GM12892 (cell line): ENCODE data around the gene PSPN.

ENCODE experiments used
- DNase-seq: peaks from one replicate; pipeline ENCODE4 v3.0.0; 2011; ENCODE audit not compliant: insufficient read length
- FAIRE-seq: peaks from 2 replicates; lab custom pipeline; 2011; peaks lifted over from hg19 to GRCh38; lab: Jason Lieb, UNC
- POLR2A ChIP-seq: IDR thresholded peaks from 2 replicates; pipeline ENCODE4 v1.6.1; 2011; ENCODE audit warnings: low read depth, low read length, control low read depth
- POLR2AphosphoS5 ChIP-seq: IDR thresholded peaks from 2 replicates; pipeline ENCODE4 v1.6.1; 2011; ENCODE audit warnings: low read depth, low read length, control low read depth
- TAF1 ChIP-seq: IDR thresholded peaks from 2 replicates; pipeline ENCODE4 v1.6.1; 2011; ENCODE audit warnings: low read depth, mild to moderate bottlenecking, control low read depth, low read length, borderline replicate concordance

The PSPN gene

DNA sequence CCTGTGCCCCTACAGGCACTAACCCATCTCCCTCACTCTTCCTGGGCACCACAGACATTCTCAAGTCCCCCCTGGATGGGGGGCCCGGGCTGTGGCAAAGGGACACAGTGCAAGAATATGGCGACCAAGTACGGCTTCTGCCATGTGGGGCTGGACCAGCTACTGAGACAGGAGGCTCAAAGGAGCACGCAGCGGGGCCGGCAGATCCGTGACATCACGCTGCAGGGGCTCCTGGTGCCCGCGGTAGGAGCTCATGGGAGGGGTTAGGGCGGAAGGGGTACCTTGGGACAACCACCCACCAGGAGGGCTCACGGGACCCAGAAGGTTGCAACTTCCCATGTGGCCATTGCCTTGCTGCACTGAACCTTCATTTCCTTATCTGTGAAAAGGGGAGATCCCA, 20.6 kb upstream of the PSPN start:
- FAIRE-seq (no peak), DNase-seq (no peak)
- TF ChIP-seq TAF1 (no peak), POLR2A (no peak), POLR2AphosphoS5 (no peak)

DNA sequence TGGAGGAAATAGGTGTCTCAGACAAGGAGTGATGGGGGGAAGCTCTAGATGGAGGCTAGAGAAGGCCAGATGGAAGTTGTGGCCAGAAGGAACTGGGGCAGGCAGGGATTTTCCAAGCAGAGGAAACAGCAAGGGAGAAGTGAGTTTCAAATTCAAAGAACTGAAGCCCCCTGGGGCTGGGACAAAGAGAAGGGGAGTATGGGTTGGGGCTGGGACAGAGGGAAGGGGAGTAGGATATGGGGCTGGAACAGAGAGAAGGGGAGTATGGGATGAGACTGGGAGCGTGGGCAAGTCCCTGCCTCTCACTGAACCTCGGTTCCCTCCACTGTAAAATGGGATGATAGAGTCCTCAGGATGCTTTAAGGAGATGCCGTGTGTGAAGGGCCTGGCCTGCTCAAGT, 19.1 kb upstream of the PSPN start:
- DNase-seq (no peak), FAIRE-seq (no peak)
- no peak for TF ChIP-seq POLR2AphosphoS5
- TF ChIP-seq POLR2A, result no peak
- TF ChIP-seq TAF1, result no peak

DNA sequence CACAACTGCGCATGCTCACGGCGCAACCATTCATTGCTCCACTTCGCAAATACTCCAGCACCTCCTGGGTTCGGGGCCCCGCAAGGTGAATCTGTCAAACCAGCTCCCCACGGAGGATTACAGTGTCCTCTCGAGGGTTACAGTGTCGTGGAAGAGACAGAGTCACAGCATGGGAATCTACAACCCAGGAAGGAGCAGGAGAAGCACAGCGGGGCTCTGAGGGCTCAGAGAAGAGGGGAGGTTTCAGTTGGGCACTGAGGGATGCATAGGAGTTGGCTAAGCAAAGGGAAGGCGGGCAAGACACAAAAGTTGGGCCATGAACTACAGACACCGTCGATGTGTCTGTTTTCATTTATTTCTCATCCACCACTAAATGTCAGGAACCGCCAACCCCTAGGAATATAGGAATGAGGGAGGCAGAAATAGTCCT, 18.3 kb upstream of the PSPN start:
- DNase-seq (no peak), FAIRE-seq (no peak)
- TF ChIP-seq POLR2A (no peak), POLR2AphosphoS5 (no peak), TAF1 (peak; percentile 37; the same call in 1 of the 2 replicates)

DNA sequence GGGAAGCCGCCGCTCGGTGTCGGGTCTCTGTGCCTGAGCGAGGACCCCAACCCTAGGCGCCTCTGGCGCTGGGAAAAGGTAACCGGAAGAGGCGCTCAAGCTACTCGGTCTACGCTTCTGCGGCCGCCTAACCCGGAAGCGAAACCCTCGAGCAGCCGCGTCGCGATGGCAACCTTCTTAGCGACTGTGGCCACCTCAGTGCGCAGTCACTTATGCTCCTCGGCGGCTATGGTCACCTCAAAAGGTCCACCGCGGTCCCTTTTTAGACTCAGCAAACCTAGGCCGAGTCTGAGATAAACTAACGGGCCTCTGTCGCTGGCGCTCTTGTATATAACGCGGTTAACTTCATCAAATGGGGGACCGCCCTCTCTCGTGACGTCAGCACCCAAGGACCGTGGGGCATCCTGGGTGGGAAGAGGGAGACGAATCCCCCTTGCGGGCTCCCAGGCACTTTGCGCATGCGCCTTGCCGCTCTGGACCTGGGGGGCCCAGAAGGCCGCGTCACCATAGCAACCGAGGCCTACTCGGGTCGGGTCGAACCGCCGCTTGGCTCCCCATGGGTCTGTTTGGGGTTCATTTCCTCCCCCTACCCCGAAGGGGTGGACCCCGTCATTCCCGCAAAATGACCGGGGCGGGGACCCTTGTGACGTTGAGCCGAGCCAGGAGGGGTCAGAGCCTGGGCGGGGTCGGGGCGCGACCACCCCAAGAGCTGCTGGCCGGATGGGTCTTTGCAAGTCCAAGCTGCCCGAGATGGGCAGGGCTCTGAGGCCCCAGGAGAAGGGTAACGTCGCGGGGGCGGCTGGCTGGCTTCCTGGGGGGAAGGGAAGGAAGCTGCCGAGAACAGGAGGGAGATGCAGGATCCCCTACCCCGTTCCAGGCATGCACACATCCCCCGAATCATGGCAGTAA, 17.6 kb upstream of the PSPN start, which contains the start of gene GTF2F1:
TSS of gene GTF2F1 (minus strand) at position 91 of the 909 bp plus-strand sequence. CDS start 169 bp downstream, outside the sequence.
- peak; percentile 63; the same call in 1 of the 2 replicates for TF ChIP-seq POLR2A
- TF ChIP-seq POLR2AphosphoS5, result peak; percentile 65
- peak; percentile 59; the same call in 1 of the 2 replicates for TF ChIP-seq TAF1
- FAIRE-seq, result peak; percentile 99
- DNase-seq, result peak; percentile 93

DNA sequence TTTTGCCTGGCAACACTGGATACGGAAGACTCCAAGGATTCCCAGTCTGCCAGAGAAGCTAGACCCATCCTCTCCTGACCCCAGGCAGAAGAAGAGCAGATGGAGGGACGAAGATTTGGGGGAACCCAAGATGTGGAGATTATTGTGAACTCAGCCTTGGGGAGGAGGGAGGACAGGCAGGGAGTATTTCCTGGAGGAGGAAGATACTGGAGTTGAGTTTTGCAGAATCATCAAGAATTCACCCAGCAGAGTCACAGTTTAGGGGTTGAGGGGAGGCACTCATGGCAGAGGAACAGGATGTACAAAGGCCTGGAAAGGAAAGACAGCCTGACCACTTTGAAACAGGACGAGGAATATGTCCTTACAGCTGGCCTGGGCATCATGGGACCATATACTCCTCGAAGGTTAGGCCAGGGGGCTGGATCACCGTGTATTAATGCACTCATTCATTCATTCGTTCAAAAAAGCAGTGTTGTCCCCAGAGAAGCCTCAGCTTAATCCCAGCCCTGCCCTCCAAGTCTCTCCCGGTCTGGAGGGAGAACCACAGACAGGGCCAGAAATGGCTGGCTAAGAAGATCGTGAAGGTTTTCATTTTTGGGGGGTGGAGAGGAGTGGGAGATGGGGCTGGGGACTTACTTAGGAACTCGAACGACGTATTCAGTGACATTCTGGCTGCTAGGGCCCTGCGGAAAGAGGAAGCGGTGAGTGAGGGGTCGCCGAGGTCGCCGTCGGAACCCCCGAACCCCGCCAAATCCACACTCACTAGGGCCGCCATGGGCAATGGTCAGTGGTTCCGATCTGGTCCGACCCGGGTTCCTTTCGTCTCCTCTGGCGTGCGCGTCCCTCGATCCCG, 16.7 kb upstream of the PSPN start:
- DNase-seq, result no peak
- no peak; the same call in 1 of the 2 replicates for TF ChIP-seq POLR2AphosphoS5
- TF ChIP-seq POLR2A, result no peak
- TF ChIP-seq TAF1, result no peak
- FAIRE-seq, result peak; percentile 75

DNA sequence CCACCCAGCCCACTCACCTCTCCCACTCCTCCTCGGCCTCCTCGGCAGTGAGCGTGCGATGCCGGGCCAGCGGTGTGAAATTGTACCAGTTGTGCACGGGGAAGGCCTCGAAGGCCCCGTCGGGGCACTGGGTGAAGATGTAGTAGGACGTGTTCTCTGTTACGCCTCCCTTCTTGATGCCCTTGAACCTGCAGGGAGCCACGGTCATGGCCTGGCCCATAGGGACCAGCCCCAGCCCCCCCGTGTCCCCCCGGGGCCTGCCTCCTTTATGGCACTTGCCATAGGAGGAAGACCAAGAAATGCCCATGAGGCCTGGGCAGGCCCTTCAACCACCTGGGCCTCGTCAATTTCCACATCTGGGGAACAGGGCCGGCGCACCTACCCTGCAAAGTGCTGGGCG, 11.6 kb upstream of the PSPN start:
- FAIRE-seq, result no peak
- TF ChIP-seq TAF1, result no peak
- no peak for DNase-seq

DNA sequence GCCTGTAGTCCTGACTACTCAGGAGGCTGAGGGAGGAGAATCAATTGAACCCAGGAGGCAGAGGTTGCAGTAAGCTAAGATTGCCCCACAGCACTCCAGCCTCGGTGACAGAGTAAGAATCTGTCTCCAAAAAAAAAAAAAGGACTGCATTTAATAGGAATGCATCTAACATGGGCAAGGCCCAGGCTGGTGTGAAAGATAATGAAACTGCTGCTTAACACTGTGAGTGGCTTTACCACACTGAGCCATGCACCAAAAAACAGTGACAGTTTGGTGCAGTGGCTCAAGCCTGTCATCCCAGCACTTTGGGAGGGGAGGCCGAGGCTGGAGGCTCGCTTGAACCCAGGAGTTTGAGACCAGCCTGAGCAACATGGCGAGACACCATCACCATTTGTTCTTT, 8.6 kb upstream of the PSPN start:
- FAIRE-seq (no peak), DNase-seq (no peak)
- TF ChIP-seq POLR2AphosphoS5, result no peak
- TF ChIP-seq POLR2A, result no peak
- no peak for TF ChIP-seq TAF1

DNA sequence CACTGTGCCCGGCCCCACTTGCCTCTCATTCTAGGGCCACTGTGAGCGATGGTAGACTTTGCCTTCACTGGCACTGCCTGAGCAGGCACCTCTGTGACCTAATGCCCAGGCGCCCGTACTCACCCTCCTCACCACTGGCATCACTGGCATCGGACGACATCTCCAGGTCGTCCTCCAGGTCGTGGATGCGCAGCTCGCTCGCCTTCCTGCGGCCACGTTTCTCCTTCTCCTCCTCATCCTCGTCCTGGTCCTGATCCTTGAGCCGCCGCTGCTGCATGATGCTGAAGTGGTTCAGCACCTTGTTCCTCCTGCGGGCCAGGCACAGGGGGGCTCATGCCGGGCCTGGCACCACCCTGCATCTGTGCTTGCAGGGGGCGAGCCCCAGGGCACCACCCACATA, 7.5 kb upstream of the PSPN start:
- FAIRE-seq (no peak), DNase-seq (no peak)
- TF ChIP-seq POLR2AphosphoS5 (no peak), POLR2A (no peak), TAF1 (no peak)

DNA sequence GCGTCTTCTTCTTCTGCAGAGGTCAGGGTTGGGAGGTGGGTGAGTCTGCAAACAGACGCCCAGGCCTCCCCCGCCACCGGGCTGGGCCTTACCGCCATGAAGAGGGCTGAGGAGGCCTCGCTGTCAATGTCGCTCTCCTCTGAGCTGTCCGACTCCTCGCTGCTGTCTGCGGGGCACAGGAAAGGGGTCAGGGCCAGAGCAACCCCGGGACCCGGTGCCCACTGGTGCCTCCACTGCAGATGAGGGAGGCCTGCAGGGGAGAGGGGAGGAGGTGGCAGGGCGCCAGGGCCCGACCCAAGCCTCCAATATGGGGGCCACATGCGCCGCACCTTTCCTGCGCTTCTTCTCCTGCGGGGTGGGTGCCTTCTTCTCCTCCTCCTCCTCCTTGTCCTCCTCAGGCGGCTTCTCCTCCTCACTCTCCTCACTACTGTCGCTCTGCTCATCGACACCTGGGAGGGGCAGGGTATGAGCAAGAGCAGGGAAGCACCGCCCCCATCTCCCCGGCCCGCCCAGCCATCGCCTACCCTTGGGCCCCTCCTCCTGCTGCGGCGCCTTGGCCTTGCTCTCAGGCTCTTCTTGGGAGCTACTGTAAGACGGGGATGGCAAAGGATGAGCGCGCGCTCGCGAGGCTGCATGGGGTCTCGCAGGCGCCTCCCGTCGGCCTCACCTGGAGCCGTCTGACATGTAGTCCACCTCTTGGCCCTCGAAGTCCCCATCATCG, 5.5 kb upstream of the PSPN start:
- FAIRE-seq, result no peak
- no peak for DNase-seq
- TF ChIP-seq POLR2AphosphoS5 (no peak), POLR2A (no peak), TAF1 (no peak)

DNA sequence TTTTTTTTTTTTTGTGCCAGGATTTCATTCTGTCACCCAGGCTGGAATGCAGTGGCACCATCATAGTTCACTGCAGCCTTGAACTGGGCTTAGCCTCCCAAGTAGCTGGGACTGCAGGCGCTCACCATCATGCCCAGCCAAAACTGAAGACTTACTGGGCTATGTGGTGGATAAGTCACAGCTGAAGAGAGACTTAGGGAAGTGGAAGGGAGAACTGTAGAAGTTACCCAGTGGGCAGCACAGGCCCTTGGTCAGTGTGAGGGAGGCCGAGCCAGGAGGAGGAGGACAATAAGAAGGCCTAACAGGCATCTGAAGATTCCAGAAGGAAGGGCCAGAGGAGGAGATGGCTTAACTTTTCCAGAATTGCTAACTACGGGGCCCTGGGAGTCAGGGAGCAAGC, 4.0 kb upstream of the PSPN start:
- no peak for TF ChIP-seq TAF1
- TF ChIP-seq POLR2AphosphoS5, result no peak
- no peak for TF ChIP-seq POLR2A
- no peak for FAIRE-seq

DNA sequence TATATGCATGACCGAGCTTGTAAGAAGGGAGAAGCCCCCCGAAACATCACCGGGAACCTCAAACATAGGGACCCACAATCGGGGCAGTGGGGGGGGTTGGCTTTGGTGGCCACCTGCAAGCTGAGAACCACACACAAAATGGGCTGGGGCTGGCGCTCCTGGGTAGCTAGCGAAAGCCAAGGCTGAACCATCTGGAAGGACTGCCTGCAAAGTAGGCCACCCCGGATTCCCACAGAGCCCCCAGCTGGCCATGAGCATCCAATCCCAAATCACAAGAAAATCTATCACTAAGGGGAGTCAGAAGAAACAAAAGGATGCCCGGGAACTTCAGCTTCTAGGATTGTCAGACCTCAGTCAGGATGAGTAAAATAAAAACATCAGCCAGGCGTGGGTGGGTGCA, 2.8 kb upstream of the PSPN start:
- no peak for FAIRE-seq
- DNase-seq, result no peak
- TF ChIP-seq TAF1 (no peak), POLR2AphosphoS5 (peak; percentile 40; the same call in 1 of the 2 replicates)

More for the DNA sequence above, 4.0 kb upstream of the PSPN start:
- DNase-seq, result no peak
